GM19372 (cell line): Measurements from ENCODE around the gene C12orf60.

Experiments
- ATAC-seq: cut with Tn5 transposase; IDR thresholded peaks from one replicate; pipeline ENCODE4 v1.9.1; 2021; ENCODE audit warnings: mild to moderate bottlenecking, low read depth, moderate library complexity; ENCODE audit not compliant: unreplicated experiment

C12orf60 gene

GRCh38 chr12:14868916-14869506, 65.5 kb downstream of the C12orf60 start:
- ATAC-seq = no peak

GRCh38 chr12:14871247-14871646, 67.8 kb downstream of the C12orf60 start:
- no peak for ATAC-seq

- ATAC-seq = no peak
These were observed 68.4 kb downstream of the C12orf60 start for GRCh38 chr12:14871886-14872285.

GRCh38 chr12:14873440-14874185, 70.1 kb downstream of the C12orf60 start:
- ATAC-seq = no peak
